OCI-M2 (cell line): Measurements from ENCODE around the gene CST6.
"Not testable (repeated sequence)": the region's sequence is repeated elsewhere in the genome, so short reads cannot be mapped to it uniquely, and the experiment has no call there.

ENCODE experiments used
- DNase-seq: peaks from one replicate; lab custom pipeline; 2025; ENCODE audit not compliant: unreplicated experiment; lab: John Stamatoyannopoulos, UW

CST6 gene

DNA sequence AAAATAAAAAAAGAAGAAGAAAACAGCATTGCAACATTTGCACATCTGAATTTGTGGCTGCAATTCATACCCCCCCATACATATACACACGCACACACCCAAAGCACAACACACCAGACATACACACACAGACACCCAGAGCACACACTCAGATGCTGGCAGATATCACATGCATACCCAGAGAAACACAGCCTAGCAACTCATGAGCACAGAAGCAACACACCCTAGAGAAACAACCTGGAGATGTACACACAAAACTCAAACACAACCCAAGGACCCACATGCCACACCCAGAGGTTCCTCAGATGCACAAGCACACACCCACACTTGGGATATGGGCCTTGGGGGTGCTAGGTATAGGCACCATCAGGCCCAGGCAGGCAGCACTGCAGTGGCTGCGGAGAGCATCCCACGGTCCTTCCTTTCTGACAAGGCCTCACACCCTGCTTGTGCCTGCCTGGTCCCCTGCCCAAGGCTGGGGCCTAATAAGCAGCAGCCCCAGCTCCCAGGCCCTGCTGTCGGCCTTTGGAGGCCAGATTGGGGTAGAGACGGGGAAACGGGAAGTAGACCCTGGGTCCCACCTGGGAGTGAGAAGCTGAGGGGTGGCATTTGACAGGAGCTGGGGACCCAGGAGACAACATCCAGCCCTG lies 3.1 kb downstream of the CST6 start:
- no peak for DNase-seq

DNA sequence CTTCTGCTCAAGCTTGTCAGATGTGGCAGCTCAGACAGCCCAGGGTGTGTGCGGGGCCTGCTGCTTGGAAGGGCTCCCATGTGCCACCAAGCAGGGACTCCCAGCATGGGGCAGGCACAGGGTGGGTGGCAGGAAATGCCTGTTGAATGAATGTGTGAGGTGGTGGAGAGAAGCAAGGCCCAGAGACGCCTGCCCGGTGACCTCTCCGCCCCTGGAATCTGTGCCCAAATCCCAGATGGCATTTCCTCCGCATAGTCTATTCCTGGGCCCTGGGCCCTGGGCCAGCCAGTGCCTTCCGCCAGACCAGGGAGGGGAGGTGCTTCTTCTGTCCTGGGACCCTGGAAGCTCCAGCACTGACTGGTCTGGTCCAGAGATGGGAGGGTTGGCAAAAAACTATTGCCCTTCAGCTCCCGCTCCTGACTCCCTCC lies 3.7 kb downstream of the CST6 start:
- no peak for DNase-seq

DNA sequence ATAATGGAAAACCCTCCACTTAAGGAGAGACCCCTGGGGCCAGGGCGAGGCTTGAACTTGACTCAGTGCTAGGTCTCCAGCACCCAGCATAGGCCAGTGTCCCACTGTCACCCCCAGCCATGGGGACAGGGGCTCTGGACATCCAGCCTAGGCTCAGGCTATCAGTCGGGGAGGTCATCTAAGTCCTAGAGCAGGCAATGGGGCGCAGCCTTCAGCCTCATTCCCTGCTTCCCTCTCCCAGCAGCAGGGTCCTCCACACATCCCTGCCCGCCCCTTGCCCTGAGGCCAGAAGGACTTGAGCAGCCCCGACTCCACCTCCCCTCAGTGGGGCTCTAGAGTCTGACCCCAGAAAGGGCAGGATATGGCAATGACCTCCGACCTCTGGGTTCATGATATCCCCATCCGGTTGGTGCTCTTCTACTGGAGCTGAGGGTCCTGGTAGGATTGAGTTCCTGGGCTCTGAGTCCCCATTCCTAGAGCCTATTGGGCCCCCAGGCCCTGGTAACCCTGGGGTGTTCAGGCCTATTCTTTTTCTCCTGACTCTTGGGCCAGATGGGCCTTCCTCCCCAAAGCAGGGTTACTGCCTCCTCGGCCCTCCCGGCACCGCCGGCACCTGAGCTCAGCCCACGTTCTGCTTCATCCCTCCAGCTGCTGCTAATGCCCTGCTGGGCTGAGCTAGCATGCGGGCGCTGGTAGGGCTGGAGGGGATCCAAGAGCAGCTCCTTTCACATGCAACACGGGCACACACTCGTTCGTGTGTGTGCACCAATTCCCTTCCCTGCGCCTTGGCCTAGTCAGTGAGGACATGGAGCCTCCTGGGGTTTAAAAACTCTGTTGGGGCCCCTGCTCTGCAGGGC lies 4.4 kb downstream of the CST6 start:
- DNase-seq, result no peak

DNA sequence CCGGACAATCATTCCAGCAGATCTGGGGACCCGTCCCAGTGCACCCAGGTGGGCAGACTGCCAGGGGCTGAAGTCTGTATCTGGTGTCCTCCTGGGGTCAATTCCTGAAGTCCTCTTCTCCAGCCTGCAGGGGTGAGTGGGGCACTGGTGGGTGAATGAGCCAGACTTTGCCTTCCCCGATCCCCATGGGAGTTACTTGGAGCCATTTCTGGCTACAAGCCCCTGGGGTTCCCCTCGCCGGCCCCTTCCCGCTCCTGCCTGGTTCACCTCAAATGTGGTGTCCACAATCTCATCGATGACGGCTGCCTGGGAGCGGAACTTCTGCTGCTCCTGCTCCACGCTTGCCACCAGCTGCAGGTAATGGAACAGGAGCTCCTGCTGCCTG lies 5.0 kb downstream of the CST6 start:
- DNase-seq, result no peak

DNA sequence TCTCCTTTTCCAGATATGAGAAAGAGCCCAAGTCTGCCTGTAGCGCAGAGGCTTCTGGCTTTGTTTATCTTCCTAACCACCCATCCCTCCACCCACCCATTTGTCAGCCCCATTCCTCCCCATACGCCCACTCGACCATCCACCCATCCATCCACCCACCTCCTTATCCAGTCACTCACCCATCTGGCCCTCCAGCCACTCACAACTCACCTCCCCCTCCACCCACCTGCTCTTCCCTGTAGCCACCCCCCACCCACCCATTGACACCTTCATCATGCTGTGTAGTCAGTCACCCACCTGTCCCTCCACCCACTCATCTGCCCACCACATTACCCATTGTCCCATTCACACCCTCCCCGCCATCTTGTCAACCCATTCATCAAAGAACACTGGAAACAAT lies 5.5 kb downstream of the CST6 start:
- DNase-seq, result no peak

DNA sequence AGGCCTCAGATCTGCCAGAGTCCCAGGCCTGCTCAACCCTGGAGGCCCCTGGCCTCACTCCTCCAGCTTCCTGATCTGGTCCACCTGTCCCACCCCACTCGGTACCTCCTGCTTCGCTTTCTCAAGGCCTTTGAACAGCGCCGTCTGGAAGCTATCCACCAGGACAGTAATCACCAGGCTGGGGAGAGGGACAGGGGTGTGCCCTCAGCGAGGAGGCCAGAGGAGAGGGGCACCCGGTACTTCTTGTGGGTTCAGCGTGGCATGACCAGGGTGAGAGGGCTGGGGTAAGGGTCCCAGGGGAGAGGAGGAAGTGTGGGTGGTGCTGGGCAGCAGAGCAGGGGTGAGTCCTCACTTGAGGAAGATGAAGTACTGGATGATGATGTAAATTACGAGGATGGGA lies 8.4 kb downstream of the CST6 start:
- no peak for DNase-seq

DNA sequence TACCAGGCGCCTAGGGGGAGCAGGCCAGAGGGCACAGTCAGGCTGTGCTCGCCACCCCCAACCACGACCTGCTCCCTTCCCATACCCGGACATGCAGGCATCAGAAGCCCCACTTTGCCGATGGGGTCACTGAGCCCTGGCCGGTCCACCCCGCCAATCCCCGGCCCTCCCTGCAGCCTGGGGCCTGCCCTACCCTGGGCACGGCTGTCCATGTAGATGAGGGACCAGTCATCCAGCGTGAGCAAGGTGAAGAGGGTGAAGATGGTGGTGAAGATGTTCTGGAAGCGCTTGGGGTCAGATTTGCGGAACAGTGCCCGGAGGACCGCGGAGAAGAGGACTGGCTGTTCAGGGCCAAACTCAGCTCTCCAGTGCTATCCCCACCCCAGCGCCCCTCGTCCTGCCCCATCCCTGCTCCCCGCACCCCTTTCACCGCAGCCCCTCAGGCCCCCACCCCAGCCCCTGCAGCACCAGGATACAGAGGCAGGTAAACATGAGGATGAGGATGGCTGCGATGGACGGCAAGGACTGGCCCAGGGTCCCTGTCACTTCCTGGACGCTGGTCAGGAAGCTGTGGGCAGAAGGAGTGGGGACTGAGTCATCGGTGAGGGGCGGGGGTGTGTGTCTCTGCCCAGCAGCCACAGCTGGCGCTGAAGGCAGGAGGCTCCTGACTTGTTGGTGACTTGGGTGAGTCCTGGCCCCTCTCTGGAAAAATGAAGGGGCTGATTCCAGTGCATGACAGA lies 9.0 kb downstream of the CST6 start:
- DNase-seq, result no peak

DNA sequence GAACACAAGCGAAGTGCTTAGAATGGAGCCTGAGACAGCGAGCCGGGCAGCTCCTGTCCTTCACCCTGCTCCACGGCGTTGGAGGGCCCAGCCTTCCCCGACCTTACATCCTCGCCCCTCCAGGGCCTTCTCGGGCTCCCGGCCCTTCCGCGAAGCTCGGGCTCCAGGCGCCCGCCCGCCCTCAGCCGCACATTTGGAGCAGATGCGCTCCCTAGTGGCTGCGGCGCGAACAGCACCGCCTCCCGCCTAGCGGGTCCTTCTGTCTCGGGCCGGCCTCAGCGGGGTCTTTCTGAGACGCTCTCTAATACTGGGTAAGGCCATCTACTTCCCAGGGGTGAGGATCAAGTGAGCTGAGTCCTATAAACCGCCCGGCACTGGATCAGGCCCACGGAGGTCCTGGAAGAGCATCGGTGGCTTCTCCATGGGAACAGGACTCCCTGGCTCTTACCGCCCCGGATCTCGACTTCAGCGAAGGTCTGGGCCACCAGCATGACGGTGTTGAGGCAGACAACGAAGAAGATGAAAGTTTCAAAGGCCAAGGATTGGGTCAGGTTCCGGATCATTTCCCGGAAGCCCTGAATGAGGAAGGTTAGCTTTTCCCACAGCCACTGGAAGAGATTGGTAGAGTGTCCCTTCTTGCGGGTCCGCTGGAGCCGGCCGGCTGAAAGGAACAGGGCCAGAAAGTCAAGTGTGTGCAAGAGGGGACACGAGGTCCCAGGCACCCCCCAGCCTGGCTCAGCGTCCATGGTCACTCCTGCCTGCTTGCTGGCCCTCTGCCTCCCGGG lies 10.8 kb downstream of the CST6 start:
- no peak for DNase-seq

DNA sequence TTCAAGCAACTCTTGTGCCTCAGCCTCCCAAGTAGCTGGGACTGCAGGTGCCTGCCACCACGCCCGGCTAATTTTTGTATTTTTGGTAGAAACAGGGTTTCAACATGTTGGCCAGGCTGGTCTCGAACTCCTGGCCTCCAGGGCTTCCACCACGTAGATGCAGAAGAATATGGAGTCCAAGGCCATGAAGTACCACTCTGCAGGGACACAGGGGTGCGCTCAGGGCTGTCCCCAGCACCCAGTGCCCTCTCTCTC lies 11.3 kb downstream of the CST6 start:
- DNase-seq, result not testable (repeated sequence)

DNA sequence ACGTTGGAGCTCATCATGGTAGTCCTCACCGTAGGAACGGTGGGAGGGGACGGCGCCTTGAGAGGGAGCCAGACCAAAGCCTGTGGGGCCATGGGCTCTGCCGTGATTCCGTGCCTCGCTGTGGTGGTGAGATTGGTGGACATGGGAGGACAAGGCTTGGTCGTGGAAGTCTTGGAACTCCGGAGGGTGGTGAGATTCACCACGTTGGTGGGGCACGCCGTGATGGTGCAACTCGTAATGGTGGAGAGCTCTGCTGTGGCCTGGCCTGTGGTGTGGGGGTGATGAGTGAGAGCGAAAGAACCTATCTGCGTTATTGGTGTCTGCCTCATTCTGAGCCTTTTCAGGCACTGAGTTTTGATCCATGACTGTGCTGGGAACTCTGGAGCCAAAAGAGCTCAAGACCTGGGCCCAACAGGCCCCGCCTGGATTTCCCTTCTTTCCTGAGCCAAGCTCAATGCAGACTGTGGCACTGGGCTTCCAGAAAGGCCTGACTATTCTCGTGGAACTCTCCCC lies 14.3 kb downstream of the CST6 start, which contains the start of gene CATSPER1:
Gene CATSPER1, minus strand, starts transcription at position 463 of the 513 bp plus-strand sequence. Its CDS starts 100 bp downstream, at position 363.
- DNase-seq, result no peak

DNA sequence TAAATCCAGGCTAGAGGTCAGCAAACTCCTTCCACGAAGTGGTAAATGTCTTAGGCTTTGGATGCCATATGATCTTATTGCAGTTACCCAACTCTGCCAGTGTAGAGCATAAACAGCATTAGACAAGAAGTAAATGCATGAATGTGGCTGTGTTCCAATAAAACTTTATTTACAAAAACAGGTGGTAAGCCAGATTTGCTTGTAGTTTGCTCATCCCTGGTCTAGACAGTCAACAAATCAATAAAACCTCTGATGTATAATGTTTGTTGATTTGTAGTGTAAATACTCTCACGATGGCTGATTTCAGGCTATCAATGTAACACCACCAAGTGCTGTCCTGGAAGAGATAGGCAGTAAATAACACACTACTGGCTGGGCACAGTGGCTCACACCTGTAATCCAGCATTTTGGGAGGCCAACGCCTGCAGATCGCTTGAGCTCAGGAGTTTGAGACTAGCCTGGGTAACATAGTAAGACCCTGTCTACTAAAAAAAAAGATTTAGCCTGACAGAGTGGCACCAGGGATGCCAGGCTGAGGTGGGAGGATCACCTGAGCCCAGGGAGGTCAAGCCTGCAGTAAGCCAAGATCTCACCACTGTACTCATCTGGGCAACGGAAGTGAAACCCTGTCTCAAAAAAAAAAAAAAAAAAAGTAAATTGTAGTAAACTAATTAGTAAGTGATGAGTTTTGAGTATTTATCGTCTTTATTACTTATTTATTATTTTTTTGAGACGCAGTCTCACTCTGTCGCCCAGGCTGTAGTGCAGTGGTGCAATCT lies 21.3 kb downstream of the CST6 start:
- DNase-seq, result no peak

DNA sequence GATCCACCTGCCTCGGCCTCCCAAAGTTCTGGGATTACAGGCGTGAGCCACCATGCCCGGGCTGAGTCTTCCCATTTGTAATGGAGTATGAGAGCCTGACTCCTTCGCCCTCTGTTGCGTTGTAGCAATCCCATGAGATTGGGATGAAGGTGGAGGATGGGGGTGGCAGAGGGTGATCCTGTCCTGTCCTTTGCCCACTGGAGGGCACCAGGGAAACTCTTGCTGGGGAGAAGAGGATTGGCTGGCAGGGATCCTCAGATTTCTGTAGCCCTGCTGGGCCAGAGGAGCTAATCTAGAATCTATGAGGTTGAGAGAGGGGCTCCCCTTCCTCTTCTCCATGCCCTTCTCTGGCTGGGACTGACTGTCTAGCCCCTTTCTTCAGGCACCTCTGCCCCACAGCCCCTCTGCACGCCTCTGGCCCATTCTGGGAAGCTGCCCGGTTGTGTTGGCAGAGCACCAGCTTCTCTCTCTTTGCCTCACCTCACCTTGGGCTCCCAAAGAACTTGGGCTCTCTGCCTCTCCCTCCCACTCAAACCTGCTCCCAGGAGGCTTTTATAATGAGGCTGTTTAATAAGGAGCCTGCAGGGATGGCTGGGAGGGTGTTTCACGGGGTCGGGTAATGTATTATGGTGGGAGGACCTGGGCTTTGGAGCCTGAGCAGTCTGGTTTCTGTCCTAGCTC lies 24.0 kb downstream of the CST6 start:
- no peak for DNase-seq

DNA sequence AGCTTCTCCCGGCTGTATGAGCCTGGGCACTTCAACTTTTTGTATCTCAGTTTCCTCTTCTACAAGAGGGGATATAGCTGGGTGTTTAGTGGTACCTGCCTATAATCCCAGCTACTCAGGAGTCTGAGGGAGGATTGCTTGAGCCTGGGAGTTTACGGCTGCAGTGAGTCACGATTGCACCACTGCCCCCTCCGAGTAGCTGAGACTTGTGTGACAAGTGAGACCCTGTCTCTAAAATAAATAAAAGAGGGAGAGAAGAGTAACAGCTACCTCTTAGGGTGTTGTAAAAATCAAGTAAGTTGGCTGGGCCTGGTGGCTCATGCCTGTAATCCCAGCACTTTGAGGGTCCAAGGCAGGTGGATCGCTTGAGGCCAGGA lies 24.5 kb downstream of the CST6 start:
- DNase-seq, result no peak

DNA sequence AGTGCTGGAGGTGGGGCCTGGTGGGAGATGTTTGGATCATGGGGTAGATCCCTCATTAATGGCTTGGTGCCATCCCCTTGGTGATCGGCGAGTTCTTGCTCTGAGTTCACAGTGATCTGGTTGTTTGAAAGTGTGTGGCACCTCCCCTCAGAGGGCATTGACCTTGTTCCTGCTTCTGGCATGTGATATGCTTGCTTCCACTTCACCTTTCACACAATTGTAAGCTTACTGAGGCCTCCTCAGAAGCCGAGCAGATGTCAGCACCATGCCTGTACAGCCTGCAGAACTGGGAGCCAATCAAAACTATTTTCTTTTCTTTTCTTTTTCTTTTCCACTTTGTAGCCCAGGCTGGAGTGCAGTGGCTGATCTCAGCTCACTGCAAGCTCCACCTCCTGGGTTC lies 25.5 kb downstream of the CST6 start:
- no peak for DNase-seq

DNA sequence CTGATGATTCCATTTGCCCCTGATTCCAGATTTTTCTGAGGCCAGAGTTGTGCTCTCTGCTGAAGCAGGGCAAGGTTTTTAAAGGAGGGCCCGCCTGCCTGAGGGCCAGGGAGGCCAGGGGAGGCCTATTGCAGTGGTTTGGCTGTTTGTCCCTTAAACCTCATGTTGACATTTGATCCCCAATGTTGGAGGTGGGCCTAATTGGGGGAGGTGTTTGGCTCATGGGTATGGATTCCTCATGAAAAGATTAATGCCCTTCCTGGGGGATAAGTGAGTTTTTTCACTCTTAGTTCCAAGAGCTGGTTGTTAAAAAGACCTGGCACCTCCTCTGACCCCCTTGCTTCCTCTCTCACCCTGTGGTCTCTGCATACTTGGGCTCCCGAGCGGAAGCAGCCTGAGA lies 28.0 kb downstream of the CST6 start:
- DNase-seq, result no peak

DNA sequence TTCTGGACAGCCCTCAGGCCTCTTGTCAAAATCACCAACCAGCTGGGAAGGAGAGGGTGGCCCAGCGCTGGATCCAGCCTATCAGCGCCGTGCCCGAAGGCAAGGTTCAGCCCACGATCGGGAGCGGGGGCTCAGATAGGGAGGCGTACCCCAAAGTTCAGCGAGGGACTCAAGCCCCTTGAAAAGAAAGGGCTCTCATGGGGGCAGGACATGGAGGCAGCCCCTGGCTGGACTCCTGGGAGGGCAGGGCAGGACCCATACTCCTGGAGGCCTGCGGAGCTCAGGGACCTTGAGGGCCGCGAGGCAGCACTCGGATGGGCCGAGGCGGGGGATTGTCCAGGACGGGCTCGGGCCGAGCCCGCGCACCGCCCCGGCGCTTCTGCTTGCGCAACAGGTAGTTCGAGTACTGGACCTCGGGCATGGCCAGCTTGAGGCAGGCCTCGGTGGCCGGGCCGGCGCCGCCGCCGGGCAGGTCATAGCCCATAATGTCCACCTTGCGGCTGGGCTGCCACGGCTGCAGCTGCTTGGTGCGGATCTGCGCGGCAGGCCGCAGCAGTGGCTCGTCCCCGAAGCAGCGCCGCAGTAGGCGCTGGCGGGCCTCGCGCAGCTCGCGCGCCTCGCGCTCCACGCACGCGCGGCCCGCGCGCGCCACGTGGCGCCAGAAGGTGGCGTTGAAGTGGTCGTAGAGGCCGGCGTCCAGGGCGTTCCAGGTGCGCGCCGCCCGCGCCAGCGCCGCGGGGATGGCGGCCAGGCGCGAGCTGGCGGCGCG lies 30.6 kb downstream of the CST6 start:
- no peak for DNase-seq

DNA sequence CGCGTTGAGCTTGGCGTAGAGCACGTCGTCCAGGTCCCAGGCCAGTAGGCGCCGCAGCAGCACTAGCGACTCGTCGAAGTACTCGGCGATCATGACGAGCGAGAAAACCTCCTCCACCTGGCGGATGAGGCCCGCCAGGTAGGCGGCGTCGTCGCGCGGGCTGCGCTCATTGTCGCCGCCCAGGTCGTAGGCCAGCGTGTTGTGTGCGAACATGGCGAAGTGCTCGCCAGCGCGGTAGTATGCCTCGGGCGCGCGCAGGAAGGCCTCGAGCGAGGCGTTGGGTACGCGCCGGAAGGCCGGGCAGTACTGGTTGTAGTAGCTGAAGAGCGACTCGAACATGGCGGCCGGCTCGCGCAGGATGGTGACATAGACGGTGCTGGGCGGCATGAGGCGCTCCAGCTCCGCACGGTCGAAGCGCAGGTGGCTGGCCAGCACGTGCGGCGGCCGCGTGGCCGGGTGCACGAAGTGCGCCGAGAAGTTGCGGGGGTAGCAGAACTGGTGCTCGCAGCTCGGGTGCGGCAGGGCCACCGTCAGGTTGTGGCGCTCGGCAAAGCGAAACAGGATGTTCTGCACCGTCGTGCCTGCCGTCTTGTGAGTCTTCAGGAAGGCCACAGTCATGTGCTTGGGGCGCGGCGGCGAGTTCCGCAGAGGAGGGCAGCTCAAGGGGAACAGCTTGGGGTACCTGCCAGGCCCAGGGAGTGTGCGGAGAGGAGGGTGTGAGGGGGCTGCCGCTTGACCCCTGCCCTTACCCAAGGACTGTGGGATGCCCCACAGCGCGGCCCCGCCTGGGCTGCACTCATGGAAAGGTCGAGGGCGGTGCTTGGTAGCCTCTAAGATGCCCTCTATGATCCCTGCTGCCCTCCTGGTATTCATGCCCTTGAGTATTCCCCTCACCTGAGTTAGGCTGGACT lies 31.4 kb downstream of the CST6 start:
- DNase-seq, result no peak

DNA sequence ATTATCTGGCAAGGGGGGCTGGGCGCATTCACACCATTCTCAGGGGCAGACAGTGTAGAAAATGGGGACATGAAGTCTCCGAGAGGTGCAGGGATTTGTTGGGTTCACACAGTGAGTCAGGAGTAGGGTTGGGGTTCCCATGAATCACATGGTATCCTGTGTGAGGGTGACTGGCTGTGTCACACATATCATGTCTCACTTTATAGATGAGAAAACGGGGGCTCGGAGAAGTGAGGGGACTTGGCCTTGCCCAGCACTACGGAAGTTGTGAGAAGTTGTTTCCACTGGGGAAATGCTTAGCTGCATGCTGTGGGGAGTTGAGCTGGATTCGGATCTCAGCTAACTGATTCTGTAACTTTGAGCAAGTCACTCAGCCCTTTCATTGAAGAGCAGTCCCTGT lies 32.9 kb downstream of the CST6 start:
- no peak for DNase-seq
